HepG2 (cell line): Measurements from ENCODE around the gene HSD17B2. TPM values are rescaled to one million over a fixed set of nuclear protein-coding genes. Genes with fewer than 3 reads are reported as not detected.
A peak's percentile ranks its signal among the peaks of the same experiment; 100 is the strongest.

ENCODE experiments used
- ARID2 ChIP-seq: sonication (generic); formaldehyde crosslinking; IDR thresholded peaks from 2 replicates; pipeline ENCODE4 v1.8.1; 2022; ENCODE audit warnings: mild to moderate bottlenecking, missing genetic modification reagents, borderline replicate concordance
- FOSL2 ChIP-seq: sonication (generic); formaldehyde crosslinking; IDR thresholded peaks from 2 replicates; pipeline ENCODE4 v1.4.0; 2020; ENCODE audit warnings: missing genetic modification reagents
- FOXA1 ChIP-seq, 2 experiments: fragments of 450-650 bp in 1 of 2; sonication (generic) in 1 of 2; formaldehyde crosslinking in 1 of 2; IDR thresholded peaks; 2 replicates each; pipeline versions ENCODE4 v1.4.0 to v1.6.1; 2016 to 2020; ENCODE audit warnings: missing genetic modification reagents in 1 of 2
- HNRNPUL1 ChIP-seq: fragments of 200-400 bp; formaldehyde crosslinking; IDR thresholded peaks from 2 replicates; pipeline ENCODE4 v1.6.1; 2017; ENCODE audit warnings: low read depth, mild to moderate bottlenecking, low read length, moderate library complexity
- NCOR1 ChIP-seq: fragments of 200-600 bp; sonication (generic); IDR thresholded peaks from 2 replicates; pipeline ENCODE4 v1.7.0; 2017; ENCODE audit warnings: antibody characterized with exemption, low read length, borderline replicate concordance
- NFE2L2 ChIP-seq: fragments of 150-350 bp; IDR thresholded peaks from 2 replicates; pipeline ENCODE4 v1.6.1; 2014; ENCODE audit warnings: low read length
- NR2F2 ChIP-seq: IDR thresholded peaks from 2 replicates; pipeline ENCODE4 v1.6.1; 2012; ENCODE audit warnings: low read depth, inconsistent platforms, borderline replicate concordance
- POLR2AphosphoS2 ChIP-seq: IDR thresholded peaks from 2 replicates; pipeline ENCODE4 v1.6.1; 2011; ENCODE audit warnings: low read depth, low read length, improper control_type of control experiment
- RAD21 ChIP-seq: fragments of 450-650 bp; formaldehyde crosslinking; IDR thresholded peaks from 2 replicates; pipeline ENCODE4 v1.5.0; 2020; ENCODE audit warnings: mild to moderate bottlenecking
- TSC22D2 ChIP-seq: sonication (generic); formaldehyde crosslinking; IDR thresholded peaks from 2 replicates; pipeline ENCODE4 v1.5.1; 2020; ENCODE audit warnings: missing genetic modification reagents, mild to moderate bottlenecking, borderline replicate concordance
- ZNF101 ChIP-seq: sonication (generic); formaldehyde crosslinking; IDR thresholded peaks from 2 replicates; pipeline ENCODE4 v1.4.0; 2020; ENCODE audit warnings: mild to moderate bottlenecking, low read depth, missing genetic modification reagents, borderline replicate concordance
- ZNF350 ChIP-seq: sonication (generic); formaldehyde crosslinking; IDR thresholded peaks from 2 replicates; pipeline ENCODE4 v1.4.0; 2020; ENCODE audit warnings: mild to moderate bottlenecking, low read depth, missing genetic modification reagents, borderline replicate concordance
- ZNF496 ChIP-seq: sonication (generic); formaldehyde crosslinking; IDR thresholded peaks from 2 replicates; pipeline ENCODE4 v1.8.1; 2023; ENCODE audit warnings: mild to moderate bottlenecking, moderate library complexity, missing genetic modification reagents; ENCODE audit not compliant: insufficient replicate concordance
- ZNF546 ChIP-seq: sonication (generic); formaldehyde crosslinking; conservative IDR thresholded peaks from 2 replicates; pipeline ENCODE4 v1.8.1; 2023; ENCODE audit warnings: mild to moderate bottlenecking, missing genetic modification reagents
- ZNF562 ChIP-seq: sonication (generic); formaldehyde crosslinking; IDR thresholded peaks from 2 replicates; pipeline ENCODE4 v1.8.0; 2022; ENCODE audit warnings: missing genetic modification reagents, borderline replicate concordance
- ZNF605 ChIP-seq: sonication (generic); formaldehyde crosslinking; IDR thresholded peaks from 2 replicates; pipeline ENCODE4 v1.8.0; 2022; ENCODE audit warnings: mild to moderate bottlenecking, missing genetic modification reagents
- polyA plus RNA-seq, 8 experiments: library from polyadenylated mRNA; depleted of rRNA in 3 of 8; stranded (reverse) in 7 of 8; unstranded in 1 of 8; fragments of >200 nt; fragmentation: Illumina TruSeq in 4 of 8; extraction: Trizol in 4 of 8; gene quantifications; 2 replicates each; pipeline versions ENCODE4 v1.2.1 to v1.2.3, GENCODE V29; 2011 to 2016; ENCODE audit warnings: low read depth in 4 of 8, missing spikeins in 1 of 8, mixed read lengths in 1 of 8; ENCODE audit not compliant: insufficient read depth in 1 of 8
- total RNA-seq, 5 experiments: library from RNA; depleted of rRNA; stranded (reverse); fragments of >200 nt; fragmentation: Illumina TruSeq; extraction: Trizol; gene quantifications; 2 replicates each; pipeline ENCODE4 v1.2.3, GENCODE V29; 2016; ENCODE audit warnings: low read depth in 1 of 5
- TF ChIP-seq, protein P1 (sequence below): sonication (generic); formaldehyde crosslinking; IDR thresholded peaks from 2 replicates; pipeline ENCODE4 v1.5.1; 2020; ENCODE audit warnings: mild to moderate bottlenecking, moderate library complexity, missing genetic modification reagents
- TF ChIP-seq, protein P2 (sequence below): sonication (generic); formaldehyde crosslinking; IDR thresholded peaks from 2 replicates; pipeline ENCODE4 v1.5.0; 2020; ENCODE audit warnings: missing genetic modification reagents, mild to moderate bottlenecking, borderline replicate concordance
- TF ChIP-seq, protein P3 (sequence below): sonication (generic); formaldehyde crosslinking; IDR thresholded peaks from 2 replicates; pipeline ENCODE4 v1.4.0; 2020; ENCODE audit warnings: missing genetic modification reagents, mild to moderate bottlenecking, borderline replicate concordance
- TF ChIP-seq, protein P4 (sequence below): sonication (generic); formaldehyde crosslinking; IDR thresholded peaks from 2 replicates; pipeline ENCODE4 v1.5.0; 2020; ENCODE audit warnings: missing genetic modification reagents
- TF ChIP-seq, protein P5 (sequence below): sonication (generic); formaldehyde crosslinking; IDR thresholded peaks from 2 replicates; pipeline ENCODE4 v1.8.0; 2022; ENCODE audit warnings: mild to moderate bottlenecking, missing genetic modification reagents, borderline replicate concordance

HSD17B2 gene
- total and polyA plus RNA-seq, 2 of the 13 experiments (the other 11 are each of a cell fraction or from before 2014, with no cell fraction given), result 26.3 to 69.3 TPM

DNA sequence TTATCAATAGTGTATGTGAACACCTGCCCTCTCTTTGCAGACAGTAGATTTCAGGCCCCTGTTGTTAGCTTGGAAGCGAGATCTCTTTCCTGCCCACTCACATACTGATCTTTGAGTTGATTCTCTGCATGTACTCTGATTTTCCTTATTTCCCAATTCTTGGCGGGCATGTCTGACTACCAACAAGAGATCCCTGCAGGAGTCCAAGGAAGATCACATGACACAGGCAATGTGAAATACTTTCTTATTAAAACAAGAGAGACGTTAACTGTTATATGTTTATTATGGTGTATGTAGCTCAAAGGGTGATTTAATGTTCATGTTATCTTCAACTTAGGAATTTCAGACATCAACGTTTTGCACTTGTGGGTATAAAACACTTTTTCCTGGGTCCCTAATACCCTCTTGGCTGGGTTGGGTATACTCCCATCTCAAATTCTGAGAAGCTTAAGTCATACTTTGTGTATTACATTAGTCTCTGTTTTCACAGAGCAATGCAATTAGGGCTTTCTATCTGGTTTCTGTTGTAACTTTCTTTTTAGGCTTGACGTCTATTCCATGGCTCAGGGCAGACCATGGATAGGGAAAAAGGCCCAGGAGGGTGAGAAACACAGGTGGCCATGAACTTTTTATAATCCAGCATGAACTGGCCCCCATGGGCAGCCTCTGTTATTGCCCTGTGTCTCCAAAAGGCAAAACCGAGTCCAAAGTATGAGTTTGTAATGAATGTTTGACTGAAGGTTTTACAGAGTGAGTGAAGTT, 32.2 kb downstream of the HSD17B2 start (continued):
- TF ChIP-seq, protein P1, sequence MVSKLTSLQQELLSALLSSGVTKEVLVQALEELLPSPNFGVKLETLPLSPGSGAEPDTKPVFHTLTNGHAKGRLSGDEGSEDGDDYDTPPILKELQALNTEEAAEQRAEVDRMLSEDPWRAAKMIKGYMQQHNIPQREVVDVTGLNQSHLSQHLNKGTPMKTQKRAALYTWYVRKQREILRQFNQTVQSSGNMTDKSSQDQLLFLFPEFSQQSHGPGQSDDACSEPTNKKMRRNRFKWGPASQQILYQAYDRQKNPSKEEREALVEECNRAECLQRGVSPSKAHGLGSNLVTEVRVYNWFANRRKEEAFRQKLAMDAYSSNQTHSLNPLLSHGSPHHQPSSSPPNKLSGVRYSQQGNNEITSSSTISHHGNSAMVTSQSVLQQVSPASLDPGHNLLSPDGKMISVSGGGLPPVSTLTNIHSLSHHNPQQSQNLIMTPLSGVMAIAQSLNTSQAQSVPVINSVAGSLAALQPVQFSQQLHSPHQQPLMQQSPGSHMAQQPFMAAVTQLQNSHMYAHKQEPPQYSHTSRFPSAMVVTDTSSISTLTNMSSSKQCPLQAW (CRISPR knock-in tag), result 0 out of 2 replicates have a peak, but pooled peaks have one; percentile 35
- TF ChIP-seq NR2F2 (peak; percentile 67), HNRNPUL1 (no peak), ZNF496 (CRISPR knock-in tag) (no peak), RAD21 (CRISPR knock-in tag) (no peak), FOXA1 (IDR thresholded peaks at IDR 0.05) (no peak), FOXA1 (CRISPR knock-in tag; IDR thresholded peaks at IDR 0.05) (no peak), NCOR1 (peak; percentile 81; the same call in 1 of the 2 replicates), ZNF350 (no peak), ZNF546 (CRISPR knock-in tag) (no peak), POLR2AphosphoS2 (no peak), FOSL2 (CRISPR knock-in tag) (peak; percentile 11; the same call in 1 of the 2 replicates), ARID2 (CRISPR knock-in tag) (no peak), ZNF605 (no peak), ZNF101 (CRISPR knock-in tag) (no peak), NFE2L2 (no peak), ZNF562 (no peak), TSC22D2 (no peak)
- TF ChIP-seq, protein P2, sequence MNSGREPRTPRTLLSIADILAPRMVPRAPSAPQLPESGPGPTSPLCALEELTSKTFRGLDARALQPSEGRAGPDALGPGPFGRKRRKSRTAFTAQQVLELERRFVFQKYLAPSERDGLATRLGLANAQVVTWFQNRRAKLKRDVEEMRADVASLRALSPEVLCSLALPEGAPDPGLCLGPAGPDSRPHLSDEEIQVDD (CRISPR knock-in tag), result no peak
- TF ChIP-seq, protein P3, sequence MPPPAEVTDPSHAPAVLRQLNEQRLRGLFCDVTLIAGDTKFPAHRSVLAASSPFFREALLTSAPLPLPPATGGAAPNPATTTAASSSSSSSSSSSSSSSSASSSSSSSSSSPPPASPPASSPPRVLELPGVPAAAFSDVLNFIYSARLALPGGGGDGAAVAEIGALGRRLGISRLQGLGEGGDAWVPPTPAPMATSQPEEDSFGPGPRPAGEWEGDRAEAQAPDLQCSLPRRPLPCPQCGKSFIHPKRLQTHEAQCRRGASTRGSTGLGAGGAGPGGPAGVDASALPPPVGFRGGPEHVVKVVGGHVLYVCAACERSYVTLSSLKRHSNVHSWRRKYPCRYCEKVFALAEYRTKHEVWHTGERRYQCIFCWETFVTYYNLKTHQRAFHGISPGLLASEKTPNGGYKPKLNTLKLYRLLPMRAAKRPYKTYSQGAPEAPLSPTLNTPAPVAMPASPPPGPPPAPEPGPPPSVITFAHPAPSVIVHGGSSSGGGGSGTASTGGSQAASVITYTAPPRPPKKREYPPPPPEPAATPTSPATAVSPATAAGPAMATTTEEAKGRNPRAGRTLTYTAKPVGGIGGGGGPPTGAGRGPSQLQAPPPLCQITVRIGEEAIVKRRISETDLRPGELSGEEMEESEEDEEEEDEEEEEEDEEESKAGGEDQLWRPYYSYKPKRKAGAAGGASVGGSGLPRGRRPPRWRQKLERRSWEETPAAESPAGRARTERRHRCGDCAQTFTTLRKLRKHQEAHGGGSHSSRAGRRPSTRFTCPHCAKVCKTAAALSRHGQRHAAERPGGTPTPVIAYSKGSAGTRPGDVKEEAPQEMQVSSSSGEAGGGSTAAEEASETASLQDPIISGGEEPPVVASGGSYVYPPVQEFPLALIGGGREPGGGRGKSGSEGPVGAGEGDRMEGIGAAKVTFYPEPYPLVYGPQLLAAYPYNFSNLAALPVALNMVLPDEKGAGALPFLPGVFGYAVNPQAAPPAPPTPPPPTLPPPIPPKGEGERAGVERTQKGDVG (CRISPR knock-in tag), result no peak
- TF ChIP-seq, protein P4, sequence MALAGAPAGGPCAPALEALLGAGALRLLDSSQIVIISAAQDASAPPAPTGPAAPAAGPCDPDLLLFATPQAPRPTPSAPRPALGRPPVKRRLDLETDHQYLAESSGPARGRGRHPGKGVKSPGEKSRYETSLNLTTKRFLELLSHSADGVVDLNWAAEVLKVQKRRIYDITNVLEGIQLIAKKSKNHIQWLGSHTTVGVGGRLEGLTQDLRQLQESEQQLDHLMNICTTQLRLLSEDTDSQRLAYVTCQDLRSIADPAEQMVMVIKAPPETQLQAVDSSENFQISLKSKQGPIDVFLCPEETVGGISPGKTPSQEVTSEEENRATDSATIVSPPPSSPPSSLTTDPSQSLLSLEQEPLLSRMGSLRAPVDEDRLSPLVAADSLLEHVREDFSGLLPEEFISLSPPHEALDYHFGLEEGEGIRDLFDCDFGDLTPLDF (CRISPR knock-in tag), result peak; percentile 52; the same call in 1 of the 2 replicates
- TF ChIP-seq, protein P5, sequence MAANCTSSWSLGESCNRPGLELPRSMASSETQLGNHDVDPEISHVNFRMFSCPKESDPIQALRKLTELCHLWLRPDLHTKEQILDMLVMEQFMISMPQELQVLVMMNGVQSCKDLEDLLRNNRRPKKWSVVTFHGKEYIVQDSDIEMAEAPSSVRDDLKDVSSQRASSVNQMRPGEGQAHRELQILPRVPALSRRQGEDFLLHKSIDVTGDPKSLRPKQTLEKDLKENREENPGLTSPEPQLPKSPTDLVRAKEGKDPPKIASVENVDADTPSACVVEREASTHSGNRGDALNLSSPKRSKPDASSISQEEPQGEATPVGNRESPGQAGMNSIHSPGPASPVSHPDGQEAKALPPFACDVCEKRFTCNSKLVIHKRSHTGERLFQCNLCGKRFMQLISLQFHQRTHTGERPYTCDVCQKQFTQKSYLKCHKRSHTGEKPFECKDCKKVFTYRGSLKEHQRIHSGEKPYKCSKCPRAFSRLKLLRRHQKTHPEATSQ (CRISPR knock-in tag), result no peak
